Liver (tissue), 9 donors: ENCODE measurements around the gene ATXN1. TPM values are rescaled to one million over a fixed set of nuclear protein-coding genes. Genes with fewer than 3 reads are reported as not detected.

Experiments used
- DNase-seq: peaks from one replicate; pipeline ENCODE4 v3.0.0-alpha.2; 2017; ENCODE audit warnings: low spot score
- H3K27ac ChIP-seq, 2 donors: one replicate each; pipeline ENCODE4 v1.7.0; 2013; ENCODE audit warnings: inconsistent platforms in 2 of 2, low read length in 2 of 2, control low read depth in 1 of 2, low read depth in 1 of 2, mild to moderate bottlenecking in 1 of 2
- H3K27me3 ChIP-seq, 4 donors: one replicate each; pipeline versions ENCODE4 v1.6.1 to v1.7.0; 2013; ENCODE audit warnings: low read length in 3 of 4, inconsistent platforms in 1 of 4, mild to moderate bottlenecking in 1 of 4, moderate library complexity in 1 of 4; ENCODE audit not compliant: control insufficient read depth in 4 of 4, insufficient read depth in 4 of 4
- H3K36me3 ChIP-seq, 4 donors: one replicate each; pipeline versions ENCODE4 v1.6.1 to v1.7.0; 2013; ENCODE audit warnings: low read length in 3 of 4, mild to moderate bottlenecking in 3 of 4, low read depth in 1 of 4, moderate library complexity in 1 of 4; ENCODE audit not compliant: control insufficient read depth in 4 of 4, insufficient read depth in 3 of 4
- H3K4me1 ChIP-seq, 4 donors: one replicate each; pipeline versions ENCODE4 v1.6.1 to v1.7.0; 2013; ENCODE audit warnings: low read length in 3 of 4, mild to moderate bottlenecking in 3 of 4, moderate library complexity in 1 of 4; ENCODE audit not compliant: control insufficient read depth in 4 of 4, insufficient read depth in 4 of 4
- H3K4me3 ChIP-seq, 3 donors: one replicate each; pipeline versions ENCODE4 v1.6.1 to v1.7.0; 2013; ENCODE audit warnings: low read length in 3 of 3, control low read depth in 1 of 3, low read depth in 1 of 3, mild to moderate bottlenecking in 1 of 3
- H3K9ac ChIP-seq, 2 donors: one replicate each; pipeline ENCODE4 v1.7.0; 2013; ENCODE audit warnings: low read length in 2 of 2, mild to moderate bottlenecking in 2 of 2, moderate library complexity in 2 of 2, control low read depth in 1 of 2, low read depth in 1 of 2
- H3K9me3 ChIP-seq, 4 donors: one replicate each; pipeline versions ENCODE4 v1.6.1 to v1.7.0; 2013; ENCODE audit warnings: low read length in 3 of 4; ENCODE audit not compliant: control insufficient read depth in 4 of 4
- ATF3 ChIP-seq: IDR thresholded peaks from 2 replicates; pipeline ENCODE4 v1.6.1; 2016; ENCODE audit warnings: antibody characterized with exemption
- CTCF ChIP-seq: fragments of 150-350 bp; IDR thresholded peaks from 2 replicates; pipeline ENCODE4 v1.5.1; 2017; ENCODE audit warnings: improper control_type of control experiment, low read depth, low read length; ENCODE audit not compliant: missing input control
- EGR1 ChIP-seq, 2 donors: IDR thresholded peaks; 2 replicates each; pipeline ENCODE4 v1.6.1; 2016 to 2018; ENCODE audit warnings: antibody characterized with exemption in 2 of 2, low read depth in 2 of 2
- FOXA1 ChIP-seq: IDR thresholded peaks from 2 replicates; pipeline ENCODE4 v1.6.1; 2016; ENCODE audit warnings: antibody characterized with exemption
- FOXA2 ChIP-seq: IDR thresholded peaks from 2 replicates; pipeline ENCODE4 v1.6.1; 2016; ENCODE audit warnings: antibody characterized with exemption
- GABPA ChIP-seq, 2 donors: IDR thresholded peaks in 1 of 2; conservative IDR thresholded peaks in 1 of 2; 2 replicates each; pipeline ENCODE4 v1.6.1; 2016; ENCODE audit warnings: antibody characterized with exemption in 2 of 2, mild to moderate bottlenecking in 1 of 2, moderate library complexity in 1 of 2
- HNF4A ChIP-seq, 2 donors: conservative IDR thresholded peaks; 2 replicates each; pipeline ENCODE4 v1.6.1; 2016; ENCODE audit warnings: antibody characterized with exemption in 2 of 2, mild to moderate bottlenecking in 2 of 2
- HNF4G ChIP-seq: IDR thresholded peaks from 2 replicates; pipeline ENCODE4 v1.6.1; 2016; ENCODE audit warnings: antibody characterized with exemption
- JUND ChIP-seq, 2 donors: IDR thresholded peaks; 2 replicates each; pipeline ENCODE4 v1.6.1; 2016; ENCODE audit warnings: antibody characterized with exemption in 2 of 2
- MAX ChIP-seq: IDR thresholded peaks from 2 replicates; pipeline ENCODE4 v1.6.1; 2016; ENCODE audit warnings: antibody characterized with exemption
- NR2F2 ChIP-seq: IDR thresholded peaks from 2 replicates; pipeline ENCODE4 v1.6.1; 2016; ENCODE audit warnings: antibody characterized with exemption
- RAD21 ChIP-seq, 2 donors: IDR thresholded peaks; 2 replicates each; pipeline ENCODE4 v1.6.1; 2016; ENCODE audit warnings: antibody characterized with exemption in 2 of 2, mild to moderate bottlenecking in 2 of 2
- REST ChIP-seq: IDR thresholded peaks from 2 replicates; pipeline ENCODE4 v1.6.1; 2016; ENCODE audit warnings: antibody characterized with exemption, mild to moderate bottlenecking
- RXRA ChIP-seq, 2 donors: IDR thresholded peaks; 2 replicates each; pipeline ENCODE4 v1.6.1; 2017 to 2018; ENCODE audit warnings: antibody characterized with exemption in 2 of 2, mild to moderate bottlenecking in 1 of 2
- SP1 ChIP-seq: IDR thresholded peaks from 2 replicates; pipeline ENCODE4 v1.6.1; 2018; ENCODE audit warnings: antibody characterized with exemption, mild to moderate bottlenecking
- TAF1 ChIP-seq: conservative IDR thresholded peaks from 2 replicates; pipeline ENCODE4 v1.6.1; 2016; ENCODE audit warnings: antibody characterized with exemption, mild to moderate bottlenecking
- YY1 ChIP-seq: IDR thresholded peaks from 2 replicates; pipeline ENCODE4 v1.6.1; 2016; ENCODE audit warnings: antibody characterized with exemption, mild to moderate bottlenecking
- ZBTB33 ChIP-seq: IDR thresholded peaks from 2 replicates; pipeline ENCODE4 v1.6.1; 2016; ENCODE audit warnings: antibody characterized with exemption
- WGBS: extraction: QIAGEN DNeasy Blood & Tissue Kit; methylation state at CpG from one replicate; pipeline ENCODE4 v1.1.7; 2013; 5-methylcytosine and 5-hydroxymethylcytosine counted together
- polyA plus RNA-seq, 2 donors: library from polyadenylated mRNA; stranded (reverse) in 1 of 2; unstranded in 1 of 2; fragments of 200-250 nt in 1 of 2; fragments of >200 nt in 1 of 2; fragmentation: Nextera tagmentation in 1 of 2; extraction: Ambion mirVana in 1 of 2; gene quantifications; one replicate each; pipeline versions ENCODE4 v1.2.1 to v1.2.3, GENCODE V29; 2013 to 2015
- total RNA-seq, 2 donors: library from RNA; depleted of rRNA; stranded (reverse); fragments of >200 nt; gene quantifications; one replicate each; pipeline ENCODE4 v1.2.3, GENCODE V29; 2014
- donor health status: healthy.
- donor health status: healthy.
- donor health status: healthy.
- donor health status: healthy.
- donor health status: healthy.

The ATXN1 gene
- total and polyA plus RNA-seq, 4 donors, result 4.3 to 29.7 (median 8.2) TPM

- 97% methylated on average over 6 of the region's 6 CpGs for WGBS
- Histone ChIP-seq H3K27ac (no peak overlapping the region), H3K9ac (no peak overlapping the region), H3K36me3 (no peaks in the 10 kb centered on the region), H3K9me3 (no peaks in the 10 kb centered on the region), H3K4me3 (no peak overlapping the region), H3K4me1 (no peaks in the 10 kb centered on the region), H3K27me3 (no peaks in the 10 kb centered on the region)
- no peak for TF ChIP-seq ZBTB33
- no peak for TF ChIP-seq FOXA2
- TF ChIP-seq RXRA (IDR thresholded peaks at IDR 0.05), result no peak
- no peak for TF ChIP-seq EGR1 (IDR thresholded peaks at IDR 0.05; ENCODE audit: low read depth in 2 of 2)
- no peak for TF ChIP-seq CTCF
- TF ChIP-seq NR2F2, result no peak
- TF ChIP-seq MAX, result no peak
- TF ChIP-seq HNF4G, result no peak
- TF ChIP-seq ATF3, result no peak
- no peak for TF ChIP-seq RAD21 (IDR thresholded peaks at IDR 0.05)
- no peak for TF ChIP-seq TAF1
- TF ChIP-seq HNF4A (conservative IDR thresholded peaks at IDR 0.05), result no peak
- TF ChIP-seq GABPA (IDR thresholded peaks at IDR 0.05 in 1 of 2, conservative IDR thresholded peaks at IDR 0.05 in 1 of 2), result no peak
- no peak for TF ChIP-seq FOXA1
- TF ChIP-seq JUND (IDR thresholded peaks at IDR 0.05), result no peak
- TF ChIP-seq YY1, result no peak
- no peak for TF ChIP-seq REST
- no peak for TF ChIP-seq SP1
- DNase-seq, result no peak
Observed at GRCh38 chr6:16291739-16292138, 469.5 kb downstream of the ATXN1 start.
